A549 (cell line): ENCODE data around the gene UTP11. TPM values are rescaled to one million over a fixed set of nuclear protein-coding genes. Genes with fewer than 3 reads are reported as not detected.
A peak's percentile ranks its signal among the peaks of the same experiment; 100 is the strongest.

Experiments
- ATAC-seq, 2 experiments: fragments of 200-7000 bp in 1 of 2; fragments of >200 bp in 1 of 2; cut with Nextera tagmentation in 1 of 2; cut with Tn5 transposase in 1 of 2; 3 replicates each; pipeline versions ENCODE4 v1.8.0 to v1.9.1; 2018 to 2020; ENCODE audit warnings: mild to moderate bottlenecking in 1 of 2, moderate library complexity in 1 of 2
- CTCF ChIA-PET: fragments of 300-600 bp; sonication (Branson Sonifier 250); formaldehyde crosslinking; extraction: SDS; loops from one replicate; lab custom pipeline; 2021; ENCODE audit warnings: antibody characterized with exemption, inconsistent platforms; lab: Yijun Ruan, JAX
- POLR2A ChIA-PET: fragments of 350-600 bp; formaldehyde crosslinking; extraction: SDS; loops from one replicate; lab custom pipeline; 2021; ENCODE audit warnings: antibody characterized with exemption, inconsistent platforms; lab: Yijun Ruan, JAX
- DNase-seq, 2 experiments: peaks; one replicate each; pipeline versions ENCODE4 v3.0.0 to v3.0.0-alpha.2; 2011 to 2016; ENCODE audit warnings: low read depth in 1 of 2, low spot score in 1 of 2
- FAIRE-seq: peaks from 2 replicates; lab custom pipeline; 2011; peaks lifted over from hg19 to GRCh38; lab: Jason Lieb, UNC
- H3K27ac ChIP-seq, 2 experiments: fragments of >200 bp; sonication (Bioruptor Twin); formaldehyde crosslinking; 3 replicates each; pipeline ENCODE4 v1.5.1; 2016 to 2017
- H3K4me1 ChIP-seq: fragments of >200 bp; sonication (Bioruptor Twin); formaldehyde crosslinking; 3 replicates; pipeline ENCODE4 v1.6.1; 2016
- H3K4me2 ChIP-seq: fragments of >200 bp; sonication (Bioruptor Twin); formaldehyde crosslinking; 3 replicates; pipeline ENCODE4 v1.6.1; 2016
- H3K4me3 ChIP-seq: fragments of >200 bp; sonication (Bioruptor Twin); formaldehyde crosslinking; 3 replicates; pipeline ENCODE4 v1.5.1; 2016
- H3K9me3 ChIP-seq: fragments of >200 bp; sonication (Bioruptor Twin); formaldehyde crosslinking; 3 replicates; pipeline ENCODE4 v1.6.1; 2016
- ESRRA ChIP-seq: fragments of 150-350 bp; IDR thresholded peaks from 2 replicates; pipeline ENCODE4 v1.6.1; 2014; ENCODE audit warnings: mild to moderate bottlenecking, low read length, borderline replicate concordance
- FOXS1 ChIP-seq: fragments of 250-450 bp; sonication (Bioruptor Pico); IDR thresholded peaks from 2 replicates; pipeline ENCODE4 v1.5.0; 2020; ENCODE audit warnings: mild to moderate bottlenecking, moderate library complexity
- HOXB13 ChIP-seq: fragments of 250-450 bp; sonication (Bioruptor Pico); IDR thresholded peaks from 2 replicates; pipeline ENCODE4 v1.5.0; 2020; ENCODE audit warnings: low read depth, mild to moderate bottlenecking, moderate library complexity
- MAFK ChIP-seq: fragments of 450-650 bp; IDR thresholded peaks from 2 replicates; pipeline ENCODE4 v1.6.1; 2014; ENCODE audit not compliant: partially characterized antibody
- POLR2AphosphoS2 ChIP-seq: conservative IDR thresholded peaks from 2 replicates; pipeline ENCODE4 v1.6.1; 2012; ENCODE audit warnings: low read length, improper control_type of control experiment, inconsistent platforms
- TP53 ChIP-seq: fragments of 250-450 bp; sonication (Bioruptor Pico); IDR thresholded peaks from 2 replicates; pipeline ENCODE4 v1.5.0; 2021; ENCODE audit warnings: mild to moderate bottlenecking, moderate library complexity
- WGBS: methylation state at CpG from one replicate; pipeline ENCODE4 v1.1.6; 2017; ENCODE audit errors: missing lambda C conversion rate; 5-methylcytosine and 5-hydroxymethylcytosine counted together
- polyA plus RNA-seq, 4 experiments: library from polyadenylated mRNA; depleted of rRNA in 3 of 4; stranded (reverse); fragments of >200 nt; fragmentation: RNase III in 1 of 4; extraction: RNeasy Plus Mini Kit Qiagen cat#74134 plus additional on column Dnase treatment in 1 of 4; gene quantifications; 2 replicates in 3 of 4; 3 replicates in 1 of 4; pipeline ENCODE4 v1.2.3, GENCODE V29; 2011 to 2017
- TF ChIP-seq, protein P1 (sequence below): fragments of >200 bp; sonication (Bioruptor Twin); formaldehyde crosslinking; IDR thresholded peaks from 3 replicates; pipeline ENCODE4 v1.5.1; 2016
- TF ChIP-seq, protein P2 (sequence below): IDR thresholded peaks from 2 replicates; pipeline ENCODE4 v1.6.1; 2012
- TF ChIP-seq, protein P3 (sequence below): IDR thresholded peaks from 2 replicates; pipeline ENCODE4 v1.6.1; 2012; ENCODE audit warnings: low read depth, borderline replicate concordance
- TF ChIP-seq, protein P4 (sequence below): fragments of >200 bp; sonication (Bioruptor Twin); formaldehyde crosslinking; IDR thresholded peaks from 3 replicates; pipeline ENCODE4 v1.6.1; 2016
- TF ChIP-seq, protein P5 (sequence below): fragments of >200 bp; sonication (Bioruptor Twin); formaldehyde crosslinking; IDR thresholded peaks from 2 replicates; pipeline ENCODE4 v1.6.1; 2016

The UTP11 gene
- polyA plus RNA-seq, 2 of the 4 experiments (the other 2 are of a cell fraction), result 37.6 to 44.8 TPM

DNA sequence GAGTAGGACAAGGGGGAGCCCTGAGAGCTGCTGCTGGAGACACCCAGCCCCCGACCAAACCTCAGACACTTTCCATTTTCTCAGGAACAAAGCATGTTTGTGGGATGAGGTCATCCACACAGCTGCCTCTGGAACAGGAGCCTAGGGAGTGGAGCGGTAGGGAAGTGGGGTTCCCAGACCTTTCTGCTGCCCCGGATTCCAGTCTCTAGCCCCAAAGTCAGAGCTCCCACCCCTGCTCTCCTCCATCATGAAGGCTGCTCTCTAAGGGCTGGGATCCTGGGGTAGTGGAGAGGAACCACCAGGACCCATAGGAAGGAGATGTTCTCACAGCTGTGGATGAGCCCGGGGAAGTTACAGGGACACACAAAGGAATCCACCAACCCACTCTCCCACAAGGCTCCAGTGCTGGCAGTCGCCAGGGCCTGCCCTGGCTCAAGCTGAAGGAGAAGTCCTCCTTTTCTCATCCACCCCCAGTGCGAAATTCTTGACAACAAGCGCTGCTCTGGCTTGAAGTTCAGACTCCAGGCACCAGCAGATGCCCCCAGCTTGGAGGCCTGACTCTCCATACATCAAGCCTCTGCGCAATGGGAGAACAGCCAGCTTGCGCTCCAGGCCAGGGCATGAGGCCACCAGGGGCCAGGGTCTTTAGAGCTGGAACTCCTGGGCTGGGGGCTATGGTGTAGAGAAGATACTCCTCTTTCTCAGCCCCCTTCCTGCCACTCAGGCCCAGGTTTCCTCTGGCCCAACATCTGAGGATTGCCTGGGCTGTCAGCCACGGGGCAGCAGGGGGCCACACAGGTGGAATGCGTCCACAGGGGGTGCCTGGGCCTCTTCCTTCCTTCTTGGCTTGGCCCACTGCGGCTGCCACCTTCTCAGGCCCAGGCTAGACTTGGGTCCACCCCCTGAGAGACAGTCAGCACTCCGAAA, 11.7 kb upstream of the UTP11 start (continued):
- TF ChIP-seq, protein P1, sequence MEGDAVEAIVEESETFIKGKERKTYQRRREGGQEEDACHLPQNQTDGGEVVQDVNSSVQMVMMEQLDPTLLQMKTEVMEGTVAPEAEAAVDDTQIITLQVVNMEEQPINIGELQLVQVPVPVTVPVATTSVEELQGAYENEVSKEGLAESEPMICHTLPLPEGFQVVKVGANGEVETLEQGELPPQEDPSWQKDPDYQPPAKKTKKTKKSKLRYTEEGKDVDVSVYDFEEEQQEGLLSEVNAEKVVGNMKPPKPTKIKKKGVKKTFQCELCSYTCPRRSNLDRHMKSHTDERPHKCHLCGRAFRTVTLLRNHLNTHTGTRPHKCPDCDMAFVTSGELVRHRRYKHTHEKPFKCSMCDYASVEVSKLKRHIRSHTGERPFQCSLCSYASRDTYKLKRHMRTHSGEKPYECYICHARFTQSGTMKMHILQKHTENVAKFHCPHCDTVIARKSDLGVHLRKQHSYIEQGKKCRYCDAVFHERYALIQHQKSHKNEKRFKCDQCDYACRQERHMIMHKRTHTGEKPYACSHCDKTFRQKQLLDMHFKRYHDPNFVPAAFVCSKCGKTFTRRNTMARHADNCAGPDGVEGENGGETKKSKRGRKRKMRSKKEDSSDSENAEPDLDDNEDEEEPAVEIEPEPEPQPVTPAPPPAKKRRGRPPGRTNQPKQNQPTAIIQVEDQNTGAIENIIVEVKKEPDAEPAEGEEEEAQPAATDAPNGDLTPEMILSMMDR, result no peak
- TF ChIP-seq FOXS1 (CRISPR knock-in tag), result no peak

DNA sequence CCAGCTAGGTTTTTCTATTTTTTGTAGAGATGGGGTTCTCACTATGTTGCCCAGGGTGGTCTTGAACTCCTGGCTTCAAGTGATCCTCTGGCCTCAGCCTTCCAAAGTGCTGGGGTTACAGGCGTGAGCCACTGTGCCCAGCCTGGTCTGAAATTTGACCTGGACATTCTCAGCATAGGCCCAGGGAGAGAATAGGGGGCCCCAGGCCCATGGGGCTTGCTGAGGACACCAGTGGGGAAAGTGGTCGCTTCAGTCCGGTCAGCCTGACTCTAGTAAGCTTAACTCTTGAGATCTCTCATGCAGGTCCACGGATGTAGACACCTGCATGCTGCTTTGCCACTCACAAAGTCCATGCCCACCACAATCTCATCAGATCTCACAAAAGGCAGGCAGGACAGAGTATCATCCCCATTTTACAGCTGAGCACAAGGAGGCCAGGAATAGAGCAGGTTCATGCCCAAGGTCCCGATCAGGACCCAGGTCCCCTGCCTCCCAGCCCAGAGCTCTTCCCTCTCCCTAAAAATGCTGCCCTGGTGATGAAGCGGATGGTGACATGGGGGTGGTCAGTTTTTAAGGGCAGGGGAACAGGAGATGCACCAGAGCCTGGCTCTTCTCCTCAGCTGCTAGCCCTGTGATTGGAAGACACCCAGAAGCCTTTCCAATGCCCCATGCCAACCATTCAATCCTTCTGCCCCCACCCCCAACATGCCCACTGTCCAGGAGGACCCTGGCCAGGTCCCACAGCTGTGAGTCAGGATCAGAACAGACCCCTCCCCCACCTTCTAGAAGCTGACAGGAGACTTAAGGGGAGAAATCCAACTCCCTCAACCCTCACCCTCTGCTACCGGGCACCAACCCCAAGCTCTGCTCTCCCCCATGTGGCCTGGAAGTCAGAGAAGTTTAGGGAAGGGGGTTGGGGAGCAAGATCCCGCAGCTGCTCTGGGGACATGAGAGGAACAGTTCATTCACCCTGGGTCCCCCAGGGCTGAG, 9.0 kb upstream of the UTP11 start:
- ATAC-seq (no peak), DNase-seq (no peak), FAIRE-seq (no peak)
- peak overlapping the region; percentile 90 for H3K4me2 ChIP-seq
- 93% methylated on average over 3 of the region's 8 CpGs for WGBS
- H3K4me1 ChIP-seq, result peaks cover 44% of the 10 kb centered on the region
- H3K4me3 ChIP-seq, result peak overlapping the region; percentile 82; the same call in 1 of the 3 replicates
- H3K27ac ChIP-seq, result peak overlapping the region; percentile 90 to 91; a peak in 4 of 6 replicates
- H3K9me3 ChIP-seq, result no peaks in the 10 kb centered on the region
- ChIA-PET CTCF (interaction anchor here (0.6 to 6.9 kb wide), 3 partner anchors 13 to 67 kb away, joined by 3 to 53 read pairs (median 8); partner anchors contain the start of gene SF3A3), POLR2A (no interaction called here)
- TF ChIP-seq, protein P2, sequence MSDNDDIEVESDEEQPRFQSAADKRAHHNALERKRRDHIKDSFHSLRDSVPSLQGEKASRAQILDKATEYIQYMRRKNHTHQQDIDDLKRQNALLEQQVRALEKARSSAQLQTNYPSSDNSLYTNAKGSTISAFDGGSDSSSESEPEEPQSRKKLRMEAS, result no peak
- TF ChIP-seq POLR2AphosphoS2 (no peak), TP53 (CRISPR knock-in tag) (no peak), MAFK (no peak), ESRRA (no peak), HOXB13 (CRISPR knock-in tag) (no peak)
- TF ChIP-seq, protein P1, result no peak
- TF ChIP-seq, protein P3, sequence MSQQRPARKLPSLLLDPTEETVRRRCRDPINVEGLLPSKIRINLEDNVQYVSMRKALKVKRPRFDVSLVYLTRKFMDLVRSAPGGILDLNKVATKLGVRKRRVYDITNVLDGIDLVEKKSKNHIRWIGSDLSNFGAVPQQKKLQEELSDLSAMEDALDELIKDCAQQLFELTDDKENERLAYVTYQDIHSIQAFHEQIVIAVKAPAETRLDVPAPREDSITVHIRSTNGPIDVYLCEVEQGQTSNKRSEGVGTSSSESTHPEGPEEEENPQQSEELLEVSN, result no peak
- TF ChIP-seq, protein P4, sequence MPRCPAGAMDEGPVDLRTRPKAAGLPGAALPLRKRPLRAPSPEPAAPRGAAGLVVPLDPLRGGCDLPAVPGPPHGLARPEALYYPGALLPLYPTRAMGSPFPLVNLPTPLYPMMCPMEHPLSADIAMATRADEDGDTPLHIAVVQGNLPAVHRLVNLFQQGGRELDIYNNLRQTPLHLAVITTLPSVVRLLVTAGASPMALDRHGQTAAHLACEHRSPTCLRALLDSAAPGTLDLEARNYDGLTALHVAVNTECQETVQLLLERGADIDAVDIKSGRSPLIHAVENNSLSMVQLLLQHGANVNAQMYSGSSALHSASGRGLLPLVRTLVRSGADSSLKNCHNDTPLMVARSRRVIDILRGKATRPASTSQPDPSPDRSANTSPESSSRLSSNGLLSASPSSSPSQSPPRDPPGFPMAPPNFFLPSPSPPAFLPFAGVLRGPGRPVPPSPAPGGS, result no peak
- TF ChIP-seq, protein P5, sequence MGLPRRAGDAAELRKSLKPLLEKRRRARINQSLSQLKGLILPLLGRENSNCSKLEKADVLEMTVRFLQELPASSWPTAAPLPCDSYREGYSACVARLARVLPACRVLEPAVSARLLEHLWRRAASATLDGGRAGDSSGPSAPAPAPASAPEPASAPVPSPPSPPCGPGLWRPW, result no peak
